ENCODE measurements around the gene TRUB2. TPM values are rescaled to one million over a fixed set of nuclear protein-coding genes. Genes with fewer than 3 reads are reported as not detected.

TRUB2 gene
- total and polyA plus RNA-seq, 8 donors: 6.6 to 16.5 (median 12.8) TPM

DNA sequence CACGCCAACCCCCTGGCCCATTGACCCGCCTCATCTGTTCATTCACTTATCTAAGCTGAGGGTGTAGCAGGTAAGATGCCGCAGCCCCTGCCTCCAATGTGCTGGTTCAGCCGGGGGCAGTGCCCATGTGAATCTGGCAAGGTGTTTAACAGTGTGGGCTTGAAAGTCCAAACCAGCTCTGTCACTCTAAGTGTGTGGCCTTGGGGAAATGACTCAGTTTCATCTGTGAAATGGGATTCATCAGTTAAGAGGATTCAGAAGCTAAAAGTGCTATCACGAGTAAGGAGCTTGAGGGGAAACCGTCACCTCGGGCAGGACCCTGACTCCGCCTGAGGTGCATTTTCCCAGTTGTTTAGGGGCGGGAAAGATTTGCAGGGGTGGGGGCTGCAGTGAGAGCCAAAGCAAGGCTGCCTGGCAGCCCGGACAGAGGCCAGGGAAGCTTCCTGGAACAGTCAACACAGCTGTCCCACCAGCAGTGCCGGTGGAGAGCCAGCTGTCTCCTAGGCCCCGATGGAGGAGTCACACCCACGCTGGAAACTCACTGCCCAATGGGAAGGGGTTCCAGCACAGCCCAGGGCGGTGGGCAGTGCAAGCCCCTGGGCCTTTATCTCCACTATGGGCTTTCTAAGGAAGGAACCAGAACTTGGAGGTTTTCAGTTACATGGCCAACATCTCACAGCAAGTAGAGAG lies 39.2 kb upstream of the TRUB2 start:
- H3K4me3 ChIP-seq: peak overlapping the region in 2 of 4 donors; percentile 39 to 59
- H3K27ac ChIP-seq: peak overlapping the region in 3 of 4 donors; percentile 12 to 37 (median 17)
- no peak for FAIRE-seq
- no peaks in the 10 kb centered on the region for H3K27me3 ChIP-seq
- H3K9me3 ChIP-seq: no peaks in the 10 kb centered on the region
- DNase-seq: peak in 1 of 6 donors; percentile 39
- intact Hi-C loops (cut with DNase I): no loop called here
- no peaks in the 10 kb centered on the region for H3K36me3 ChIP-seq
- peak; percentile 6 to 20 (median 10) for ATAC-seq
- 46 to 53% methylated on average over 14 of the region's 14 CpGs for WGBS, 2 donors
- TF ChIP-seq, protein P1, sequence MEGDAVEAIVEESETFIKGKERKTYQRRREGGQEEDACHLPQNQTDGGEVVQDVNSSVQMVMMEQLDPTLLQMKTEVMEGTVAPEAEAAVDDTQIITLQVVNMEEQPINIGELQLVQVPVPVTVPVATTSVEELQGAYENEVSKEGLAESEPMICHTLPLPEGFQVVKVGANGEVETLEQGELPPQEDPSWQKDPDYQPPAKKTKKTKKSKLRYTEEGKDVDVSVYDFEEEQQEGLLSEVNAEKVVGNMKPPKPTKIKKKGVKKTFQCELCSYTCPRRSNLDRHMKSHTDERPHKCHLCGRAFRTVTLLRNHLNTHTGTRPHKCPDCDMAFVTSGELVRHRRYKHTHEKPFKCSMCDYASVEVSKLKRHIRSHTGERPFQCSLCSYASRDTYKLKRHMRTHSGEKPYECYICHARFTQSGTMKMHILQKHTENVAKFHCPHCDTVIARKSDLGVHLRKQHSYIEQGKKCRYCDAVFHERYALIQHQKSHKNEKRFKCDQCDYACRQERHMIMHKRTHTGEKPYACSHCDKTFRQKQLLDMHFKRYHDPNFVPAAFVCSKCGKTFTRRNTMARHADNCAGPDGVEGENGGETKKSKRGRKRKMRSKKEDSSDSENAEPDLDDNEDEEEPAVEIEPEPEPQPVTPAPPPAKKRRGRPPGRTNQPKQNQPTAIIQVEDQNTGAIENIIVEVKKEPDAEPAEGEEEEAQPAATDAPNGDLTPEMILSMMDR (IDR thresholded peaks at IDR 0.05): no peak
- H3K4me1 ChIP-seq: peaks cover 0 to 7% (median 6%) of the 10 kb centered on the region in 3 donors

DNA sequence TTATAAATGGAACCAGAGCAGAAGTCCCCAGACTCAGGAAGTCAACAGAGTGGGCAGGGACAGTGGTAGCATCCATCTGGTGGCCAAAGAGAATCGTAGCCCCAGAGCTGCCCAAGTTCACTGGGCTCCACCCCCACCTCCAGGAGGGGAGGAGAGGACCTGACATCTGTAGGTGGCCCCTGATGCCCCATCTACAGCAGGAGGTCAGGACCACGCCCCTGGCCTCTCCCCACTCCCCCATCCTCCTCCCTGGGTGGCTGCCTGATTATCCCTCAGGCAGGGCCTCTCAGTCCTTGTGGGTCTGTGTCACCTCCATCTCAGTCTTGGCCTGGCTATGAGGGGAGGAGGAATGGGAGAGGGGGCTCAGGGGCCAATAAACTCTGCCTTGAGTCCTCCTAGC lies 38.6 kb upstream of the TRUB2 start:
- ATAC-seq (no peak), FAIRE-seq (no peak), DNase-seq (no peak)
- Histone ChIP-seq H3K4me3 (no peak overlapping the region), H3K27ac (no peak overlapping the region), H3K4me1 (peaks cover 0 to 7% (median 6%) of the 10 kb centered on the region in 3 donors), H3K27me3 (no peaks in the 10 kb centered on the region), H3K9me3 (no peaks in the 10 kb centered on the region), H3K36me3 (no peaks in the 10 kb centered on the region)
- 50 to 77% methylated on average over 2 of the region's 2 CpGs for WGBS, 2 donors
- TF ChIP-seq, protein P1 (IDR thresholded peaks at IDR 0.05): no peak
- intact Hi-C loops (cut with DNase I): no loop called here

DNA sequence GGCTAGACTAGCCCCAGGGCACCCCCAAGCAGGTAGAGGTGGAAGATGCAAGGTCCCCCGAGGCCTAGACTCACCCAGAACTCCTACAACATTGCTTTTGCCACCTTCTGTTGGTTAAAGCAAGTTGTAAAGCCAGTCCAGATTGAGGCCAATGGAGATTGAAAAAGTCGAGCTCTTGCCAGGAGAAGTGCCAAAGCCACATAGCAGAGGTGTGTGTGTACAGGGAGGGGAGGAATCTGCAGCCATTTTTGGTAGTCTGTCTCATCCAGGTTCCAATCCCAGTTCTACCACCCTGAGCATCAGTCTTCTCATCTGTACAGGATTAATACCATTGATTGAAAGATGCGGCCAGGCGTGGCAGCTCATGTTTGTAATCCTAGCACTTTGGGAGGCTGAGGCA lies 36.6 kb upstream of the TRUB2 start:
- peaks cover 0 to 7% (median 6%) of the 10 kb centered on the region in 3 donors for H3K4me1 ChIP-seq
- no peak overlapping the region for H3K27ac ChIP-seq
- DNase-seq (no peak), FAIRE-seq (no peak), ATAC-seq (no peak)
- TF ChIP-seq, protein P1 (IDR thresholded peaks at IDR 0.05): no peak
- H3K4me3 ChIP-seq: no peak overlapping the region
- no peaks in the 10 kb centered on the region for H3K9me3 ChIP-seq
- intact Hi-C loops (cut with DNase I): no loop called here
- WGBS, 2 donors: 79 to 80% methylated on average over 4 of the region's 4 CpGs
- no peaks in the 10 kb centered on the region for H3K27me3 ChIP-seq
- H3K36me3 ChIP-seq: no peaks in the 10 kb centered on the region

DNA sequence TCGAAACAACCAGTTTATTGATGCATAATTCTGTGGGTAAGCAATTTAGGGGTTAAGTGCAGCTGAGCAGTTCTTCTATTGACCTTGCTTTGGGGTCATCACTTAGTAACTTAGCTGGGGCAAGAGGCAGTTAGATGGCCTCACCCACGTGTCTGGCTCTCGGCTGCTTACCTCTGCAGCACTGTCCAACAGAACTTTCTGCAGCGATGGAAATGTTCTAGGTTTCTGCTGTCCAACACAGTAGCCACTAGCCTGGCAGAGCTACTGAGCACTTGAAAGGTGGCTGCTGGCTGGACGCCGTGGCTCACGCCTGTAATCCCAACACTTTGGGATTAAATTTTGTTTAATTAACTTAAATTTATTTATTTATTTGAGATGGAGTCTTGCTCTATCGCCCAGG lies 35.8 kb upstream of the TRUB2 start:
- no peak for DNase-seq
- 81 to 82% methylated on average over 8 of the region's 8 CpGs for WGBS, 2 donors

More for the DNA sequence above, 35.8 kb upstream of the TRUB2 start:
- Histone ChIP-seq H3K27me3 (no peaks in the 10 kb centered on the region), H3K4me1 (peaks cover 0 to 7% (median 6%) of the 10 kb centered on the region in 3 donors), H3K9me3 (no peaks in the 10 kb centered on the region), H3K4me3 (no peak overlapping the region), H3K36me3 (no peaks in the 10 kb centered on the region), H3K27ac (no peak overlapping the region)
- TF ChIP-seq, protein P1 (IDR thresholded peaks at IDR 0.05): no peak
- no peak for FAIRE-seq
- no peak for ATAC-seq
- intact Hi-C loops (cut with DNase I): no loop called here

All from pancreas (tissue), 10 donors.